ENCODE results near the gene KLHL29.

The KLHL29 gene

GRCh38 chr2:23373666-23374065 is 11.3 kb upstream of the KLHL29 start:
- DNase-seq: no peak

GRCh38 chr2:23375448-23375847 is 9.5 kb upstream of the KLHL29 start:
- peak; percentile 23 to 52 for DNase-seq

- DNase-seq: no peak
These were observed 8.9 kb upstream of the KLHL29 start for GRCh38 chr2:23376075-23376474.

- DNase-seq: no peak
These were observed 8.0 kb upstream of the KLHL29 start for GRCh38 chr2:23376972-23377371.

- DNase-seq: no peak
These were observed 7.2 kb upstream of the KLHL29 start for GRCh38 chr2:23377771-23378170.

- no peak for DNase-seq
These were observed 6.5 kb upstream of the KLHL29 start for GRCh38 chr2:23378496-23378895.

- DNase-seq: no peak
These were observed 5.7 kb upstream of the KLHL29 start for GRCh38 chr2:23379220-23379695.

GRCh38 chr2:23380562-23381065 is 4.4 kb upstream of the KLHL29 start:
- DNase-seq: peak in 1 of 2 experiments; percentile 45

GRCh38 chr2:23381084-23381483 is 3.9 kb upstream of the KLHL29 start:
- peak; percentile 78 to 91 for DNase-seq

GRCh38 chr2:23381485-23381884 is 3.5 kb upstream of the KLHL29 start:
- DNase-seq: peak in 1 of 2 experiments; percentile 47

GRCh38 chr2:23383100-23383499 is 1.9 kb upstream of the KLHL29 start:
- DNase-seq: no peak

GRCh38 chr2:23385351-23385747 is 370 bp downstream of the KLHL29 start:
- peak in 1 of 2 experiments; percentile 55 for DNase-seq

GRCh38 chr2:23385748-23386338 is 864 bp downstream of the KLHL29 start:
- peak; percentile 34 to 61 for DNase-seq

GRCh38 chr2:23386339-23387220 is 1.6 kb downstream of the KLHL29 start:
- DNase-seq: peak; percentile 40 to 67

- DNase-seq: no peak
These were observed 2.2 kb downstream of the KLHL29 start for GRCh38 chr2:23387221-23387550.

- DNase-seq: no peak
These were observed 2.9 kb downstream of the KLHL29 start for GRCh38 chr2:23387845-23388244.

- DNase-seq: no peak
These were observed 3.3 kb downstream of the KLHL29 start for GRCh38 chr2:23388294-23388693.

- no peak for DNase-seq
These were observed 4.0 kb downstream of the KLHL29 start for GRCh38 chr2:23388756-23389514.

GRCh38 chr2:23390152-23390551 is 5.2 kb downstream of the KLHL29 start:
- DNase-seq: peak in 1 of 2 experiments; percentile 15

- peak in 1 of 2 experiments; percentile 26 for DNase-seq
These were observed 6.3 kb downstream of the KLHL29 start for GRCh38 chr2:23391237-23391736.

- no peak for DNase-seq
These were observed 8.7 kb downstream of the KLHL29 start for GRCh38 chr2:23393722-23394121.

- DNase-seq: no peak
These were observed 9.7 kb downstream of the KLHL29 start for GRCh38 chr2:23394700-23395099.

- peak in 1 of 2 experiments; percentile 40 for DNase-seq
These were observed 12.5 kb downstream of the KLHL29 start for GRCh38 chr2:23397478-23397877.

Measured in NCI-H2081 (cell line).